Tongue (tissue), 2 donors: ENCODE data around the gene THSD8. TPM values are rescaled to one million over a fixed set of nuclear protein-coding genes. Genes with fewer than 3 reads are reported as not detected.

Source experiments
- small RNA-seq: library from RNA; depleted of rRNA; stranded (forward); fragments of <200 nt; gene quantifications from one replicate; pipeline ENCODE3, GENCODE V24; 2014; ENCODE audit warnings: low replicate concordance
- total RNA-seq: library from RNA; depleted of rRNA; stranded (reverse); fragments of >200 nt; gene quantifications from one replicate; pipeline ENCODE4 v1.2.3, GENCODE V29; 2014

THSD8 gene
- total RNA-seq, 1 donor from 2014 or later = not detected

Small RNA genes within 50 kb of the gene (small RNA-seq; reads per million reads assigned to genes)
- gene MIR5684 (0.05 reads per million), gene MIR6794 (not detected)

Other genes starting within 250 kb of the THSD8 start
- gene ZNF490, start 191.3 kb upstream of the THSD8 start, total RNA-seq = 6.1 TPM
- gene ZNF791, start 191.1 kb upstream of the THSD8 start, total RNA-seq = 26.3 TPM
- 44.5 TPM for gene MAN2B1, start 135.3 kb upstream of the THSD8 start, total RNA-seq
- 7.2 TPM for gene WDR83, start 135.3 kb upstream of the THSD8 start, total RNA-seq
- 64.5 TPM for gene DHPS, start 120.2 kb upstream of the THSD8 start, total RNA-seq
- not detected for gene GNG14, start 114.1 kb upstream of the THSD8 start, total RNA-seq
- 8.0 TPM for gene FBXW9, start 105.4 kb upstream of the THSD8 start, total RNA-seq
- gene TNPO2, start 78.1 kb upstream of the THSD8 start, total RNA-seq = 44.7 TPM
- 121 TPM for gene TRIR, start 67.4 kb upstream of the THSD8 start, total RNA-seq
- 42.9 TPM for gene GET3, start 64.6 kb upstream of the THSD8 start, total RNA-seq
- gene BEST2, start 50.3 kb upstream of the THSD8 start, total RNA-seq = not detected
- 68.5 TPM for gene HOOK2, start 26.5 kb upstream of the THSD8 start, total RNA-seq
- gene JUNB, start 10.6 kb upstream of the THSD8 start, total RNA-seq = 157 TPM
- 304 TPM for gene PRDX2, start 269 bp upstream of the THSD8 start, total RNA-seq
- gene RNASEH2A, start 4.5 kb downstream of the THSD8 start, total RNA-seq = 10.4 TPM
- gene RTBDN, start 32.5 kb downstream of the THSD8 start, total RNA-seq = not detected
- 0.92 TPM for gene MAST1, start 36.4 kb downstream of the THSD8 start, total RNA-seq
- 9.1 TPM for gene DNASE2, start 79.4 kb downstream of the THSD8 start, total RNA-seq
- 1.6 TPM for gene KLF1, start 85.1 kb downstream of the THSD8 start, total RNA-seq
- gene GCDH, start 89.1 kb downstream of the THSD8 start, total RNA-seq = 46.5 TPM
- gene SYCE2, start 117.2 kb downstream of the THSD8 start, total RNA-seq = not detected
- 36.9 TPM for gene FARSA, start 131.6 kb downstream of the THSD8 start, total RNA-seq
- 383 TPM for gene CALR, start 136.5 kb downstream of the THSD8 start, total RNA-seq
- 77.8 TPM for gene RAD23A, start 143.8 kb downstream of the THSD8 start, total RNA-seq
- gene GADD45GIP1, start 155.2 kb downstream of the THSD8 start, total RNA-seq = 30.1 TPM
- not detected for gene DAND5, start 167.5 kb downstream of the THSD8 start, total RNA-seq
- 144 TPM for gene NFIX, start 193.4 kb downstream of the THSD8 start, total RNA-seq